Measurements from ENCODE around the gene SIT1.

DNA sequence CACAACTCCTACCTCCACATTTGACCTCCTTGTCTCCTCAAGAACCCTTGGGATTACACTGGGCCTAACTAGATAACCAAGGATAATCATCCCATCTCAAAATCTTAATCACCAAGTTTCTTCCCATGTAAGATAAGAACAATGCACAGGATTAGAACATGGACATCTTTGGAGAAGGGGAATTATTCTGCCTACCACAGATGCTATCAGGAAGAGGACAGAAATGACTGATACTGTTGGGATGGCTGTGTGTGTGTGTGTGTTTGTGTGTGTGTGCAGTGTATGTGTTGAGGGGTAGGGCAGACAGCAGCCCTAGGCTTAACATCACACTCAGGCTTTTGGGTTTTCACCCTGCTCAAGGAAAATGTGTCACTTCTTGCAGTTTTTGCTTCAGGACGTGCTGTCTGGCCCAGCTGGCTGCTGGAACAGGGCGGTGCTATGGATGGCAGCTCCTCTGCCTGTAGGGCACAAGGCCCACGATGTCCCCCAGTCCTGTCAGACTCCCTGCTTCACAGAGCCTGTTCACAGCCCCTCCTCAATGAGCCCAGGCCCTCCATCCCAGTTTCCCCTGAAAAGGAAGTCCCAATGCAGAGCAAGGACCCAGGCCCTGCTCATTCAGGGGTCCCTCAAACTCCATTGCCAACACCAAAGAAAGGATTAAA is 30.7 kb upstream of the SIT1 start:
- TF ChIP-seq GATA2 (IDR thresholded peaks at IDR 0.05; ENCODE audit: low read depth, low read length) (no peak), GATA3 (IDR thresholded peaks at IDR 0.05; ENCODE audit: low read depth, low read length) (no peak)

Measured in SH-SY5Y (cell line).